ENCODE data around the gene GTSF1L. TPM values are rescaled to one million over a fixed set of nuclear protein-coding genes. Genes with fewer than 3 reads are reported as not detected.

GTSF1L gene
- total RNA-seq, 1 donor from 2014 or later: not detected

DNA sequence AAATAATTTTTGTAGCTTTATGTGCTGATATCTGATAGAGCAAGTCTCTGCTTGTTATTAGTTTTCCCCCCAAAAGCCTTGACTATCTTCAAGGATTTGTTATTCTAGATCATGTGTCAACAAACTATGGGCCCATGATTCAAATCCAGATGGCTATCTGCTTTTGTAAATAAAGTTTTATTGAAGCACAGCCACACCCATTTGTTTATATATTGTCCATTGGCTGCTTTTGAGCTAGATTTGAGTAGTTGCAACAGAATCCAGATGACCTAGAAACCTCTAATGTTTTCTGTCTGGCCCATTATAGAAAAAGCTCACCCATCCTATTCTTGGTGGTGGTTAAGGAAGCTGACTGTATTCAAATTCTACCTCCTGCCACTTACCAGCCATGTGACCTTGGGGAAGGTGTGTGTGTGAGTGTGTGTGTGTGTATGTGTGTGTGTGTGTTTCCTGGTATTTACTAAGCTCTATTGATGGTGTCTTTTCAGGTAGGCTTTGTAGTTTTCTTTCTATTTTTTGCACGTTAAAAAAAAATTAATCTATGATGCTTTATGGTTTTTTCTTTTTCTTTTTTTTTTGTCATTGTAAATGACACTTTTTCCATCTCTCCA, 1.3 kb upstream of the GTSF1L start:
- DNase-seq (ENCODE audit: low read depth, low spot score): no peak
- no peaks in the 10 kb centered on the region for H3K27me3 Mint-ChIP-seq (ENCODE audit: low read depth)
- TF ChIP-seq, protein P1, sequence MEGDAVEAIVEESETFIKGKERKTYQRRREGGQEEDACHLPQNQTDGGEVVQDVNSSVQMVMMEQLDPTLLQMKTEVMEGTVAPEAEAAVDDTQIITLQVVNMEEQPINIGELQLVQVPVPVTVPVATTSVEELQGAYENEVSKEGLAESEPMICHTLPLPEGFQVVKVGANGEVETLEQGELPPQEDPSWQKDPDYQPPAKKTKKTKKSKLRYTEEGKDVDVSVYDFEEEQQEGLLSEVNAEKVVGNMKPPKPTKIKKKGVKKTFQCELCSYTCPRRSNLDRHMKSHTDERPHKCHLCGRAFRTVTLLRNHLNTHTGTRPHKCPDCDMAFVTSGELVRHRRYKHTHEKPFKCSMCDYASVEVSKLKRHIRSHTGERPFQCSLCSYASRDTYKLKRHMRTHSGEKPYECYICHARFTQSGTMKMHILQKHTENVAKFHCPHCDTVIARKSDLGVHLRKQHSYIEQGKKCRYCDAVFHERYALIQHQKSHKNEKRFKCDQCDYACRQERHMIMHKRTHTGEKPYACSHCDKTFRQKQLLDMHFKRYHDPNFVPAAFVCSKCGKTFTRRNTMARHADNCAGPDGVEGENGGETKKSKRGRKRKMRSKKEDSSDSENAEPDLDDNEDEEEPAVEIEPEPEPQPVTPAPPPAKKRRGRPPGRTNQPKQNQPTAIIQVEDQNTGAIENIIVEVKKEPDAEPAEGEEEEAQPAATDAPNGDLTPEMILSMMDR (conservative IDR thresholded peaks at IDR 0.05): no peak
- H3K36me3 Mint-ChIP-seq (ENCODE audit: low read depth): no peaks in the 10 kb centered on the region
- no peak overlapping the region for H3K4me3 Mint-ChIP-seq
- H3K9me3 Mint-ChIP-seq: no peaks in the 10 kb centered on the region
- no peak overlapping the region for H3K27ac Mint-ChIP-seq (ENCODE audit: unreplicated experiment)
- no peaks in the 10 kb centered on the region for H3K4me1 Mint-ChIP-seq

DNA sequence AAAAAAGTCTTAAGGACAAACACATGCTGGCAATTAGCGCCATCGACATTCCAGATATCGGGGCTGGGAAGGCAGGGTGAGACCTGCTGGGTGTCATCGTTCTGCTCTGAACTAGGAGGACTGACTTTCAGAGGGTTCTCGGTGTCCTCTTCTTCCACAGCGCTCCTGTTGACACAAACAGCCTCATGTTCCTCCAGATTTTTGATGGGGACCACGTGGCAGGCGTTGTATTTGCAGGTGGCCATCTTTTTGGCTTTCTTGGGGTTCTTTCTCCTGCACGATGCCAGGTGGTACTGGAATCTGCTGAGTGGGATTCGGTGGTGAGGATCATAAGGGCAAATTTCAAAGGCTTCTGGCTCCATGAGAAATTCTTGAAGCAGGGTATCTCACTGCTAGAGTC, 469 bp downstream of the GTSF1L start:
- H3K27ac Mint-ChIP-seq (ENCODE audit: unreplicated experiment): no peak overlapping the region
- no peaks in the 10 kb centered on the region for H3K4me1 Mint-ChIP-seq
- no peak for DNase-seq (ENCODE audit: low read depth, low spot score)
- no peaks in the 10 kb centered on the region for H3K36me3 Mint-ChIP-seq (ENCODE audit: low read depth)
- no peak overlapping the region for H3K4me3 Mint-ChIP-seq
- no peaks in the 10 kb centered on the region for H3K9me3 Mint-ChIP-seq
- TF ChIP-seq, protein P1 (conservative IDR thresholded peaks at IDR 0.05): no peak
- H3K27me3 Mint-ChIP-seq (ENCODE audit: low read depth): no peaks in the 10 kb centered on the region

DNA sequence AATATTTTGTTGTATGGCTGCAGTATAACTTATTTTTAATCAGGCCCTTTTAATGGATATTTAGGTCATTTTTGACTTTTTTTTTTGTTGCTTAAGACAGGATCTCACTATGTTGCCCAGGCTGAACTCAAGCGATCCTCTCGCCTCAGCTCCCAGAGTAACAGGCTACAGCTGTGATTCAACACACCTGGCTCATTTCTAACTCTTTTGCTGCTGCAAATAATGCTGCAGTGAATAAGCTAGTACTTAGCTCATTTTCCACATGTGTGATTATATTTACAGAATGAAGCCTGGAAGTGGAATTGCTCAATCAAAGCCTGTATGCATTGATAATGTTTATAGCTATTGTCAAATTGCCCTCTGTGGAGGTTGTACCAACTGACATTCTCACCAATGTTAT, 1.1 kb downstream of the GTSF1L start:
- no peak for DNase-seq (ENCODE audit: low read depth, low spot score)
- no peaks in the 10 kb centered on the region for H3K4me1 Mint-ChIP-seq
- H3K27me3 Mint-ChIP-seq (ENCODE audit: low read depth): no peaks in the 10 kb centered on the region
- TF ChIP-seq, protein P1 (conservative IDR thresholded peaks at IDR 0.05): no peak
- no peak overlapping the region for H3K27ac Mint-ChIP-seq (ENCODE audit: unreplicated experiment)
- no peak overlapping the region for H3K4me3 Mint-ChIP-seq
- H3K9me3 Mint-ChIP-seq: no peaks in the 10 kb centered on the region
- H3K36me3 Mint-ChIP-seq (ENCODE audit: low read depth): no peaks in the 10 kb centered on the region

DNA sequence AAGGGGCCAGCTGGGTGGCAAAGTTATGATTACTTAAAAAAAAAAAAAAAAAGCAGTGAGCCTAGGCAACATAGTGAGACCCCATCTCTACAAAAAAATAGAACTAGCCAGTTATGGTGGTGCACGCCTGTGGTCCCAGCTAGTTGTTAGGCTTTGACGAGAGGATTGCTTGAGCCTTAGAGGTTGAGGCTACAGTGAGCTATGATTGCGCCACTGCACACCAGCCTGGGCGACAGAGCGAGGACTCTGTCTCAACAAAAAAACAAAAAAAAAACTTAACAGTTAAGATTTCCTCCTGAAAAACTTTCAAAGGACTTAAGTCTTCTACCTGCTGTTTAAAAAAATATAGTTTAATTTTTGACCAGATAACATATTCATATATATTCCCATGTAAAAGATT, 2.4 kb downstream of the GTSF1L start:
- no peaks in the 10 kb centered on the region for H3K36me3 Mint-ChIP-seq (ENCODE audit: low read depth)
- no peak for DNase-seq (ENCODE audit: low read depth, low spot score)
- H3K9me3 Mint-ChIP-seq: no peaks in the 10 kb centered on the region
- H3K27me3 Mint-ChIP-seq (ENCODE audit: low read depth): no peaks in the 10 kb centered on the region
- TF ChIP-seq, protein P1 (conservative IDR thresholded peaks at IDR 0.05): no peak
- no peak overlapping the region for H3K27ac Mint-ChIP-seq (ENCODE audit: unreplicated experiment)
- no peak overlapping the region for H3K4me3 Mint-ChIP-seq
- no peaks in the 10 kb centered on the region for H3K4me1 Mint-ChIP-seq

DNA sequence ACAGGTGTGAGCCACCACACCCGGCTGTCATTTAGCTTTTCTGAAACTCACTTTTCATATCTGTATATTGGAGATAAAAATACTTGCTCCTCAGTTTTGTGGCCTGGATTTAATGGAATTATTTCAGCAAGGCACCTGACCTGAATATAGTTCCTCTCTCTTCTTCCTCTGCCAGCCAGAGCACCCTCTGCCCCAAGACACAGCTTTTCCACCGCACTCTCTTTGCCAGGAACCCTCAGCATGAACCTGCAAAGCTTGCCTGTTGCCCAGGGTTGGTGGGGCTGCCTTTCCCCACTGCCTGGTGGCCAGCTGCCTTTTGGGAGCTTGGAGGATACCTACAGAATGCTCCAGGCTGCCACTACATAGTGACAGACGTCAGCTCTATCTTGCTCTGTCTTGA, 3.1 kb downstream of the GTSF1L start:
- Mint-ChIP-seq H3K36me3 (ENCODE audit: low read depth) (peaks cover 5% of the 10 kb centered on the region), H3K4me3 (no peak overlapping the region), H3K27ac (ENCODE audit: unreplicated experiment) (no peak overlapping the region), H3K4me1 (no peaks in the 10 kb centered on the region), H3K27me3 (ENCODE audit: low read depth) (no peaks in the 10 kb centered on the region), H3K9me3 (no peaks in the 10 kb centered on the region)
- TF ChIP-seq, protein P1 (conservative IDR thresholded peaks at IDR 0.05): no peak
- DNase-seq (ENCODE audit: low read depth, low spot score): no peak

Data from neural crest cell (in vitro differentiated cells).